HepG2 (cell line): Measurements from ENCODE around the gene NKX1-2. TPM values are rescaled to one million over a fixed set of nuclear protein-coding genes. Genes with fewer than 3 reads are reported as not detected.

Experiments used
- AGO2 ChIP-seq: fragments of 200-400 bp; formaldehyde crosslinking; optimal IDR thresholded peaks from 2 replicates; pipeline ENCODE3; 2017; ENCODE audit warnings: mild to moderate bottlenecking, low read depth, low read length, moderate library complexity
- HNRNPL ChIP-seq: fragments of 200-400 bp; formaldehyde crosslinking; IDR thresholded peaks from 2 replicates; pipeline ENCODE4 v1.6.1; 2017; ENCODE audit warnings: mild to moderate bottlenecking, low read depth, low read length
- KAT7 ChIP-seq: IDR thresholded peaks from 2 replicates; pipeline ENCODE4 v1.6.1; 2018; ENCODE audit warnings: borderline replicate concordance, missing compliant biosample characterization
- MED1 ChIP-seq: sonication (generic); formaldehyde crosslinking; IDR thresholded peaks from 2 replicates; pipeline ENCODE4 v1.4.0; 2020; ENCODE audit warnings: missing genetic modification reagents
- MED13 ChIP-seq: sonication (generic); formaldehyde crosslinking; IDR thresholded peaks from 2 replicates; pipeline ENCODE4 v1.5.0; 2020; ENCODE audit warnings: missing genetic modification reagents
- MNT ChIP-seq: fragments of 450-650 bp; IDR thresholded peaks from 2 replicates; pipeline ENCODE4 v1.6.1; 2016
- NONO ChIP-seq, 2 experiments: fragments of 450-650 bp in 1 of 2; sonication (generic) in 1 of 2; formaldehyde crosslinking in 1 of 2; IDR thresholded peaks in 1 of 2; conservative IDR thresholded peaks in 1 of 2; 2 replicates each; pipeline versions ENCODE4 v1.6.1 to v1.8.0; 2017 to 2022; ENCODE audit warnings: mild to moderate bottlenecking in 1 of 2, missing genetic modification reagents in 1 of 2, moderate library complexity in 1 of 2
- RFX3 ChIP-seq: IDR thresholded peaks from 2 replicates; pipeline ENCODE4 v1.6.1; 2016; ENCODE audit warnings: missing biosample characterization, missing genetic modification reagents
- SMAD1 ChIP-seq: sonication (generic); formaldehyde crosslinking; IDR thresholded peaks from 2 replicates; pipeline ENCODE4 v1.4.0; 2020; ENCODE audit warnings: missing genetic modification reagents, low read depth, mild to moderate bottlenecking, borderline replicate concordance
- SRY ChIP-seq: sonication (generic); formaldehyde crosslinking; IDR thresholded peaks from 2 replicates; pipeline ENCODE4 v1.8.0; 2022; ENCODE audit warnings: mild to moderate bottlenecking, missing genetic modification reagents
- TBP ChIP-seq: sonication (generic); formaldehyde crosslinking; IDR thresholded peaks from 2 replicates; pipeline ENCODE4 v1.5.0; 2020; ENCODE audit warnings: missing genetic modification reagents
- TRAFD1 ChIP-seq: sonication (generic); formaldehyde crosslinking; IDR thresholded peaks from 2 replicates; pipeline ENCODE4 v1.5.1; 2020; ENCODE audit warnings: missing genetic modification reagents, mild to moderate bottlenecking, borderline replicate concordance
- ZBTB1 ChIP-seq: sonication (generic); formaldehyde crosslinking; IDR thresholded peaks from 2 replicates; pipeline ENCODE4 v1.4.0; 2020; ENCODE audit warnings: missing genetic modification reagents, borderline replicate concordance
- ZBTB20 ChIP-seq: sonication (generic); formaldehyde crosslinking; IDR thresholded peaks from 2 replicates; pipeline ENCODE4 v1.8.1; 2023; ENCODE audit warnings: missing genetic modification reagents, low read depth, mild to moderate bottlenecking, borderline replicate concordance
- ZIK1 ChIP-seq: sonication (generic); formaldehyde crosslinking; IDR thresholded peaks from 2 replicates; pipeline ENCODE4 v1.5.0; 2020; ENCODE audit warnings: mild to moderate bottlenecking, low read depth, missing genetic modification reagents, borderline replicate concordance
- ZNF280B ChIP-seq: sonication (generic); formaldehyde crosslinking; IDR thresholded peaks from 2 replicates; pipeline ENCODE4 v1.5.0; 2020; ENCODE audit warnings: missing genetic modification reagents, mild to moderate bottlenecking, borderline replicate concordance
- ZNF337 ChIP-seq: sonication (generic); formaldehyde crosslinking; IDR thresholded peaks from 2 replicates; pipeline ENCODE4 v1.5.1; 2020; ENCODE audit warnings: missing genetic modification reagents, low read depth, mild to moderate bottlenecking, borderline replicate concordance
- ZNF34 ChIP-seq: sonication (generic); formaldehyde crosslinking; IDR thresholded peaks from 2 replicates; pipeline ENCODE4 v1.4.0; 2020; ENCODE audit warnings: mild to moderate bottlenecking, missing genetic modification reagents, borderline replicate concordance
- ZNF543 ChIP-seq: sonication (generic); formaldehyde crosslinking; IDR thresholded peaks from 2 replicates; pipeline ENCODE4 v1.4.0; 2020; ENCODE audit warnings: mild to moderate bottlenecking, missing genetic modification reagents
- ZNF547 ChIP-seq: sonication (generic); formaldehyde crosslinking; IDR thresholded peaks from 2 replicates; pipeline ENCODE4 v1.5.1; 2020; ENCODE audit warnings: mild to moderate bottlenecking, missing genetic modification reagents
- ZNF589 ChIP-seq: sonication (generic); formaldehyde crosslinking; conservative IDR thresholded peaks from 2 replicates; pipeline ENCODE4 v1.8.0; 2022; ENCODE audit warnings: mild to moderate bottlenecking, moderate library complexity, missing genetic modification reagents
- ZNF614 ChIP-seq: IDR thresholded peaks from 2 replicates; pipeline ENCODE4 v1.6.1; 2018; ENCODE audit warnings: missing biosample characterization, missing genetic modification reagents, inconsistent platforms, borderline replicate concordance
- ZNF660 ChIP-seq: sonication (generic); formaldehyde crosslinking; IDR thresholded peaks from 2 replicates; pipeline ENCODE4 v1.5.1; 2020; ENCODE audit warnings: mild to moderate bottlenecking, low read depth, missing genetic modification reagents, borderline replicate concordance
- ZNF83 ChIP-seq: sonication (generic); formaldehyde crosslinking; IDR thresholded peaks from 2 replicates; pipeline ENCODE4 v1.4.0; 2020; ENCODE audit warnings: missing genetic modification reagents, mild to moderate bottlenecking, borderline replicate concordance
- polyA plus RNA-seq, 8 experiments: library from polyadenylated mRNA; depleted of rRNA in 3 of 8; stranded (reverse) in 7 of 8; unstranded in 1 of 8; fragments of >200 nt; fragmentation: Illumina TruSeq in 4 of 8; extraction: Trizol in 4 of 8; gene quantifications; 2 replicates each; pipeline versions ENCODE4 v1.2.1 to v1.2.3, GENCODE V29; 2011 to 2016; ENCODE audit warnings: low read depth in 4 of 8, missing spikeins in 1 of 8, mixed read lengths in 1 of 8; ENCODE audit not compliant: insufficient read depth in 1 of 8
- total RNA-seq, 5 experiments: library from RNA; depleted of rRNA; stranded (reverse); fragments of >200 nt; fragmentation: Illumina TruSeq; extraction: Trizol; gene quantifications; 2 replicates each; pipeline ENCODE4 v1.2.3, GENCODE V29; 2016; ENCODE audit warnings: low read depth in 1 of 5

Gene NKX1-2
- total and polyA plus RNA-seq, 2 of the 13 experiments (the other 11 are each of a cell fraction or from before 2014, with no cell fraction given) = not detected

GRCh38 chr10:124470544-124471434 is 21.0 kb upstream of the NKX1-2 start (continued):
- TF ChIP-seq TRAFD1 (CRISPR knock-in tag) = 0 out of 2 replicates have a peak, but pooled peaks have one; percentile 60
- TF ChIP-seq SMAD1 = no peak
- TF ChIP-seq SRY (CRISPR knock-in tag) = 0 out of 2 replicates have a peak, but pooled peaks have one; percentile 30
- peak; percentile 51; the same call in 1 of the 2 replicates for TF ChIP-seq HNRNPL
- TF ChIP-seq MED1 (CRISPR knock-in tag) = peak; percentile 95
- TF ChIP-seq ZNF280B (CRISPR knock-in tag) = no peak
- TF ChIP-seq ZNF660 (CRISPR knock-in tag) = no peak
- no peak for TF ChIP-seq ZNF543 (CRISPR knock-in tag)
- no peak for TF ChIP-seq AGO2
- 0 out of 2 replicates have a peak, but pooled peaks have one; percentile 77 for TF ChIP-seq ZNF614 (CRISPR knock-in tag)
- peak; percentile 73; the same call in 1 of the 2 replicates for TF ChIP-seq ZBTB20
- TF ChIP-seq ZNF337 (CRISPR knock-in tag) = no peak
- 0 out of 2 replicates have a peak, but pooled peaks have one; percentile 60 for TF ChIP-seq ZIK1 (CRISPR knock-in tag)
- TF ChIP-seq ZNF34 (CRISPR knock-in tag) = no peak
- no peak for TF ChIP-seq RFX3 (CRISPR knock-in tag)
- no peak for TF ChIP-seq ZNF547
- TF ChIP-seq NONO (IDR thresholded peaks at IDR 0.05) = no peak
- TF ChIP-seq NONO (CRISPR knock-in tag; conservative IDR thresholded peaks at IDR 0.05) = peak; percentile 82
- peak; percentile 61; the same call in 1 of the 2 replicates for TF ChIP-seq MED13 (CRISPR knock-in tag)
- TF ChIP-seq TBP (CRISPR knock-in tag) = no peak
- no peak for TF ChIP-seq ZNF589 (CRISPR knock-in tag)
- TF ChIP-seq MNT = peak; percentile 39; the same call in 1 of the 2 replicates
- TF ChIP-seq KAT7 (CRISPR knock-in tag) = 0 out of 2 replicates have a peak, but pooled peaks have one; percentile 29
- no peak for TF ChIP-seq ZBTB1 (CRISPR knock-in tag)
- no peak for TF ChIP-seq ZNF83
